22Rv1 (cell line): ENCODE results near the gene SPTLC3.

ENCODE experiments used
- H3K27ac ChIP-seq: fragments of 450-650 bp; 2 replicates; pipeline ENCODE4 v1.5.1; 2017
- CTCF ChIP-seq: fragments of 450-650 bp; IDR thresholded peaks from 2 replicates; pipeline ENCODE4 v1.5.1; 2017; ENCODE audit warnings: mild to moderate bottlenecking
- ZFX ChIP-seq: fragments of 450-650 bp; IDR thresholded peaks from 2 replicates; pipeline ENCODE4 v1.6.1; 2017; ENCODE audit warnings: antibody characterized with exemption, borderline replicate concordance

The SPTLC3 gene

DNA sequence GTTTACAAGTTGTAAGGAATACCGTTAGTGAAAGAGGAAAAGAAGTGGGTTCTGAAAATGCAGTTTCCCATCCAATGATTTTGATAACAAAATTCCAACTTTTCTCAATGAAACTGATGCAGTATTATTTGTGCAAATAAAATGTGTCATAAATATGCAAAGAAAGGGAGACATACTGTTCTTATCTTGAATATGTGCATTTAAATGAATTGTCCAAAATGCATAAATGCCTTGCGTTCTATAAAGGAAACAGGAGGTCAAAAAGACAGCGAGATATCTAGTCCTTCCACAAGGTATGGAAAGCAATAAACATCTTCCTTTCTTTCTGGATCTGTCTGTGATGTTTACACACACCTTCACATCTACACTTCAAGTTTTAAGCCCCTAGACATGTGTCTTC lies 157.7 kb downstream of the SPTLC3 start:
- no peak overlapping the region for H3K27ac ChIP-seq
- no peak for TF ChIP-seq ZFX
- TF ChIP-seq CTCF, result no peak

DNA sequence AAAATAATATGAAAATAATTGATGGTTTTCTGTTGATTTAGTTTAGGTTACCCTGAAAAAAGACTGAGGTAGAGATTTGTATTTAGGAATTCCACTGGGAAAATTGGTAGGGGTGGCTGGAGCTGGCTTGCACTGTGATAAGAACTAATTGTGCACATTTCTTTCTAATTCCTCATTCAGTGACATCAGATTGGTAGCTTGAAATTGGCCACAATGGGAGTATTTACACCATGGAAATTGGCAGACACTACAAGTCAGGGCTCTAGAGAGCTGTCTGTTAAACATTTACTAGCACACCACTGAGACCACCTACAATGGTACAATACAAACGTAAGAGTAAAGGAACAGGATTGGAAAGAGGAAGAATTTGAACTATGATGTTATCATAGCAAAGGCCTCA lies 160.3 kb downstream of the SPTLC3 start:
- no peak for TF ChIP-seq ZFX
- TF ChIP-seq CTCF, result no peak
- no peak overlapping the region for H3K27ac ChIP-seq

DNA sequence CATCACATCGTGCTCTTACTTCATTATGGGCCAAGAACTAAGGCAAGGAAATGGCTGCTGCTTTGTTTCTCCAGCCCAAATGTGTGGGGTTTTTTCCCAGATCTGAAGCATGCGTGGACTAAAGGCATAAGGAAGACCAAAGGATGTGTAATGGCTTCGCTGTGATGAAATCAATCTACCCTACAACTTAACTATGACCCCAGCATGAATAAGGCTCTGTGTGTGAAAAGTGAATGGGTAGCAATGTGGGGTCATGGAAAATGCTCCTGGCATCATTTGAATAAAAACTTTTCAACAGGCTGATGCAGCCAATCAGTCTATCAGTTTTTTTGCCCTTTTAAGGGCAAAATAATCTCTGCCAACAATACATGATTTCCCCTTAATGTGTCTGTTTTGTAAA lies 162.0 kb downstream of the SPTLC3 start:
- no peak overlapping the region for H3K27ac ChIP-seq
- TF ChIP-seq CTCF (no peak), ZFX (no peak)

- H3K27ac ChIP-seq, result no peak overlapping the region
- TF ChIP-seq CTCF (no peak), ZFX (no peak)
Observed at GRCh38 chr20:13173201-13173600, 164.4 kb downstream of the SPTLC3 start.

DNA sequence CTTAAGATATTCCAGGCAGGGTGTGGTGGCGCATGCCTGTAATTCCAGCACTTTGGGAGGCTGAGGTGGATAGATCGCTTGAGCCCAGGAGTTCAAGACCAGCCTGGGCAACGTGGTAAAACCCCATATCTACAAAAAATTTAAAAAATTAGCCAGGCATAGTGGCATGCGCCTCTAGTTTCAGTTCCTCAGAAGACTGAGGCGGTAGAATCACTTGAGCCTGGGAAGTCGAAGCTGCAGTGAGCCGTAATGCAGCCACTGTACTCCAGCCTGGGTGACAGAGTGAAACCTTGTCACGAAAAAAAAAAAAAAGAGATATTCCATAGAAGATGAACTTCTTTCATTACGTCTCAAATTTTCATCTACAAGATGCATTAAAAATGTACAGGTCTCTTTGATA lies 165.6 kb downstream of the SPTLC3 start:
- TF ChIP-seq ZFX (no peak), CTCF (no peak)

DNA sequence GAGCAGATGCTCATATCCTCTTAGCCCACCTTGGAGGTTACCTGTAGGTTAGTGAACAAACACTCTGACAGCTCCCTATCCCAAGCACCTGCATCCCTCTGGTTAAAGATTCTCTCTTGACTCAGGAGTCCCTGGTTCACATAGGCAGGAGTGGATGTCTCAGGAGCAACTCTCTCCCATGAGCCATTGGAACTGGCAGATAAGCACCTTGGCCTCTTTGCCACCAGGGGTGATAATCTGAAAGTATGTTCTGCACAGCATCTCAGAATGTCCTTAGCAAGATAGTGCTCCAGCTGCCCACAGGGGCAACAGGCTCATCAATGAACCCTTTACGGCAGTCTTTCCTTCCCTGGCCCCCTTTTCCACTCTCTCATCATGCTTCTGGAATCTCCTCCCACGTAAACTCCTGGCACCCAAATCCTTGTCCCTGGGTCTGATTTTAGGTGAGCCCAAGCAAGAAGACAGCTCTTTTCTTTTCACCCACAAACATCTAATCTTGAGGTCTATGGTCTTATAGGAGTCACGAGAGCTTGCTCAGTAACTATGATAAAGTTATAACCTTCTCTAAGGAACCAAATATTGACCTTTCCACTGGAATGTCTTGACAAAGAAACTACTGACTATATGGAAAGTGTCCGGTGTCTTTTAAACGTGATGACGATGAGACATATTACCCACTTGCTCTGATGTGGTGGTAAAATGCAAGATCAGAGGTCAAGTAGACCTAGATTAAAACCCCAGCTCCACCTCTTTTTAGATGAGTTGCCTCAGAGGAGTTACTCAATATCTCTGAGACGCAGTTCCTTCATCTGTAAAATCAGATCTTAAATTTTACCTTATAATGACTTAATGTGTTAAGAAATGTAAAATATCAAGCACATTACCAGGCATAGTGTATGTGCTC lies 172.5 kb downstream of the SPTLC3 start:
- TF ChIP-seq CTCF (no peak), ZFX (no peak)
- no peak overlapping the region for H3K27ac ChIP-seq

More for the DNA sequence above, 165.6 kb downstream of the SPTLC3 start:
- H3K27ac ChIP-seq, result no peak overlapping the region

DNA sequence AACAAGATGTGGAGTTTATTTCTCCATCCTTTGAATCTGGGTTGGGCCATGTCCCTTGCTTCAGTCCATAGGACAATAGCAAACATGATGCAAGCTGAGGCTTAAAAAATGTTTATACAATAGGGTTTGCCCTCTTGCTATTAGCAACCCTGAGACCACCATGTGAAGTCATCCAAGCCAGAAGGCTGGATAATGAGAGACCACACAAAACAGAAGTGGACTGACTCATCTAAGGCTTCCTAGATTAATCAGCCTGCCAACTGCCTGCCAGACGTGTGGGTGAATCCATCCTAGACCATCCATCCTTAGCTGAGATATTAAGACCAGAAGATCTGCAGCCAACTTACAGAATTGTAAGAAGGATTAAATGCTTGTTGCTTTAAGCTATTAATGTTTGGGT lies 174.2 kb downstream of the SPTLC3 start:
- TF ChIP-seq ZFX, result no peak
- no peak for TF ChIP-seq CTCF
- H3K27ac ChIP-seq, result no peak overlapping the region
